ENCODE data around the gene PSENEN.

Gene PSENEN

GRCh38 chr19:35745328-35746086 is at the start of gene PSENEN, which contains the start of gene U2AF1L4 (continued):
- peak; percentile 92 for TF ChIP-seq ATF2 (tag by site-specific recombination; IDR thresholded peaks at IDR 0.05; ENCODE audit: low read depth)
- TF ChIP-seq ZNF37A (tag by site-specific recombination; IDR thresholded peaks at IDR 0.05): no peak
- TF ChIP-seq KLF16 (tag by site-specific recombination; IDR thresholded peaks at IDR 0.05): no peak
- no peak for TF ChIP-seq ZSCAN4 (tag by site-specific recombination; IDR thresholded peaks at IDR 0.05)
- no peak for TF ChIP-seq ZNF658 (tag by site-specific recombination; IDR thresholded peaks at IDR 0.05)
- TF ChIP-seq PRDM1 (tag by site-specific recombination; IDR thresholded peaks at IDR 0.05): peak; percentile 41
- TF ChIP-seq ZNF280C (tag by site-specific recombination; IDR thresholded peaks at IDR 0.05): no peak
- TF ChIP-seq ZNF341 (tag by site-specific recombination; IDR thresholded peaks at IDR 0.05; ENCODE audit: low read depth): no peak
- no peak for TF ChIP-seq ZBTB20 (tag by site-specific recombination; IDR thresholded peaks at IDR 0.05)
- peak; percentile 65 for TF ChIP-seq ZXDB (tag by site-specific recombination; IDR thresholded peaks at IDR 0.05)
- TF ChIP-seq ZNF585B (tag by site-specific recombination; IDR thresholded peaks at IDR 0.05): no peak
- TF ChIP-seq ZNF580 (tag by site-specific recombination; IDR thresholded peaks at IDR 0.05): no peak
- no peak for TF ChIP-seq ZNF776 (tag by site-specific recombination; IDR thresholded peaks at IDR 0.05; ENCODE audit: borderline replicate concordance)
- TF ChIP-seq ZNF133 (tag by site-specific recombination; IDR thresholded peaks at IDR 0.05): no peak
- TF ChIP-seq ZNF174 (tag by site-specific recombination; IDR thresholded peaks at IDR 0.05): no peak
- TF ChIP-seq IKZF3 (tag by site-specific recombination; IDR thresholded peaks at IDR 0.05): no peak
- peak; percentile 74; the same call in 1 of the 2 replicates for TF ChIP-seq ZNF600 (tag by site-specific recombination; IDR thresholded peaks at IDR 0.05)
- peak; percentile 84 for TF ChIP-seq KLF9 (tag by site-specific recombination; IDR thresholded peaks at IDR 0.05; ENCODE audit: low read depth)
- no peak for TF ChIP-seq ZNF184 (tag by site-specific recombination; IDR thresholded peaks at IDR 0.05)
- no peak for TF ChIP-seq REST (tag by site-specific recombination; IDR thresholded peaks at IDR 0.05)
- TF ChIP-seq ZNF311 (tag by site-specific recombination; IDR thresholded peaks at IDR 0.05; ENCODE audit: borderline replicate concordance): no peak
- TF ChIP-seq PATZ1 (tag by site-specific recombination; IDR thresholded peaks at IDR 0.05): peak; percentile 81
- no peak for TF ChIP-seq ZNF596 (tag by site-specific recombination; IDR thresholded peaks at IDR 0.05)
- no peak for TF ChIP-seq ZNF530 (tag by site-specific recombination; IDR thresholded peaks at IDR 0.05; ENCODE audit: low read depth)
- TF ChIP-seq ZBTB17 (tag by site-specific recombination; IDR thresholded peaks at IDR 0.05): peak; percentile 89; the same call in 1 of the 2 replicates
- TF ChIP-seq BCL11A (tag by site-specific recombination; IDR thresholded peaks at IDR 0.05; ENCODE audit: low read depth): no peak
- no peak for TF ChIP-seq ZBTB44 (tag by site-specific recombination; IDR thresholded peaks at IDR 0.05)
- no peak for TF ChIP-seq HOXA7 (CRISPR knock-in tag; IDR thresholded peaks at IDR 0.05; ENCODE audit: borderline replicate concordance)
